ENCODE data around the gene ATF3. TPM values are rescaled to one million over a fixed set of nuclear protein-coding genes. Genes with fewer than 3 reads are reported as not detected.
A peak's percentile ranks its signal among the peaks of the same experiment; 100 is the strongest.

ATF3 gene
- total and polyA plus RNA-seq, 2 of the 4 experiments (the other 2 are of a cell fraction) = 9.9 to 12.3 TPM

DNA sequence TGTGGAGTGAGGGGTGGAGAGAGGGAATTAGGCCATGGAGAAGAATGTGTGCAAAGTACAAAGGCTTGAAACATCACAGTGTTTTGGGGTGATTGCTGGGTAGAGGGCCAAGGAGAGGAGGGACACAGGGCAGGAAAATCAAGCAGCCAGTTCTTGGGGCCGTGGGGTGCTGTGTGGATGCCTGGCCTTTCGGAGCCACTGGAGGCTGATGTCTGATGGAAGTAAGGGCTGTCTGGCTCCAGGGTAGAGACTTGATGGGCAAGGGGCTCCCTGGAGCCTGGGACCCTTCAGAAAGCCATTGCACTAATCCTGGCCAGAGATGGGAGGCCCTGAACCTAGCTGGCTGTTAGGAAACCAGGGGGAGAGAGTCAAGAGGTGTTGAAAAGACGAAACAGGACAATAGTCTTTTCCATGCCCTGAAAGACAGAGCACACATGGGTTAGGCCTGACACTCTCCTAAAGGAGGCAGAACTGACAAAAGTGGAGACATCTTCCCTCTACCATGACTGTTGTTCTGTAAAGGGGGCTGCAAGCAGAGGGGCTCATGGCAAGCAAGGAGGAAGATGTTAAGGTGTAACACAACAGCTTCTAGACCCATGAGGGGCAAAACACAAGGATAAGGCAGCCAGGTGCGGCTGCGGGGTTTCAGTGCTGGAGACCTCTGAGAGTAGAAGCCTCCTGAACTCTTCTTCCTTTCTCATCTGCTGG lies 21.0 kb downstream of the ATF3 start:
- 0 out of 2 replicates have a peak overlapping the region, but pooled peaks have one; percentile 35 for H3K14ac ChIP-seq (replicated peaks; ENCODE audit: low read depth, low read length)
- peak overlapping the region; percentile 3 for H2BK5ac ChIP-seq (ENCODE audit: low read depth, low read length, poor library complexity, severe bottlenecking)
- H2BK120ac ChIP-seq (ENCODE audit: low read depth, low read length) = no peak overlapping the region
- no peak overlapping the region for H2AK9ac ChIP-seq (replicated peaks; ENCODE audit: low read depth, low read length, poor library complexity)
- H3K9ac ChIP-seq (ENCODE audit: low read depth, low read length) = no peak overlapping the region
- H3K18ac ChIP-seq (ENCODE audit: low read depth, low read length) = no peak overlapping the region
- no peak overlapping the region for H3K4ac ChIP-seq (ENCODE audit: low read depth, low read length)
- no peak overlapping the region for H2BK15ac ChIP-seq (ENCODE audit: low read depth, low read length)
- no peak overlapping the region for H2AFZ ChIP-seq (replicated peaks; ENCODE audit: low read length, poor library complexity)
- H2BK20ac ChIP-seq (ENCODE audit: low read depth, low read length) = no peak overlapping the region
- ATAC-seq (ENCODE audit: low read depth) (no peak), DNase-seq (no peak)
- H3K4me3 ChIP-seq (ENCODE audit: insufficient read depth, low read depth, low read length) = no peak overlapping the region
- no peaks in the 10 kb centered on the region for H3K79me1 ChIP-seq (ENCODE audit: low read depth in 1 of 2, low read length in 2 of 2)
- peaks cover 1% of the 10 kb centered on the region; the same call in 1 of the 2 replicates for H3K4me1 ChIP-seq (ENCODE audit: control insufficient read depth, insufficient read depth, low read length)
- CTCF ChIA-PET = interaction anchor here (1.1 kb wide), 1 partner anchor 20 kb away, joined by 3 read pairs; no protein-coding TSS in a partner anchor
- H2AK5ac ChIP-seq (ENCODE audit: low read depth, low read length) = no peak overlapping the region
- dilution Hi-C loops (cut with HindIII; ENCODE audit: low sequenced_read_pairs, unreplicated experiment) (no loop called here), intact Hi-C loops (cut with micrococcal nuclease) (no loop called here), in situ Hi-C loops (cut with MboI; ENCODE audit: low sequenced_read_pairs) (no loop called here)
- H3K27ac ChIP-seq (ENCODE audit: insufficient read depth, low read length) = no peak overlapping the region
- no peak overlapping the region for H3K4me2 ChIP-seq (ENCODE audit: low read depth, low read length)
- no peak overlapping the region for H4K8ac ChIP-seq (ENCODE audit: low read depth in 2 of 2, low read length in 2 of 2)
- peaks cover 3% of the 10 kb centered on the region; the same call in 1 of the 2 replicates for H3K9me3 ChIP-seq (ENCODE audit: control insufficient read depth, insufficient read depth, low read length)
- no peak overlapping the region for H4K91ac ChIP-seq (ENCODE audit: insufficient read depth, low read depth, low read length)
- H4K20me1 ChIP-seq (ENCODE audit: insufficient read depth, low read length) = peaks cover 3% of the 10 kb centered on the region; the same call in 1 of the 2 replicates
- no peak for TF ChIP-seq BHLHE40 (IDR thresholded peaks at IDR 0.05; ENCODE audit: low read depth, low read length)
- no peak for TF ChIP-seq POLR2A (IDR thresholded peaks at IDR 0.05; ENCODE audit: low read depth, low read length)
- TF ChIP-seq FOS (IDR thresholded peaks at IDR 0.05; ENCODE audit: low read depth, low read length) = no peak
- TF ChIP-seq, protein P1, sequence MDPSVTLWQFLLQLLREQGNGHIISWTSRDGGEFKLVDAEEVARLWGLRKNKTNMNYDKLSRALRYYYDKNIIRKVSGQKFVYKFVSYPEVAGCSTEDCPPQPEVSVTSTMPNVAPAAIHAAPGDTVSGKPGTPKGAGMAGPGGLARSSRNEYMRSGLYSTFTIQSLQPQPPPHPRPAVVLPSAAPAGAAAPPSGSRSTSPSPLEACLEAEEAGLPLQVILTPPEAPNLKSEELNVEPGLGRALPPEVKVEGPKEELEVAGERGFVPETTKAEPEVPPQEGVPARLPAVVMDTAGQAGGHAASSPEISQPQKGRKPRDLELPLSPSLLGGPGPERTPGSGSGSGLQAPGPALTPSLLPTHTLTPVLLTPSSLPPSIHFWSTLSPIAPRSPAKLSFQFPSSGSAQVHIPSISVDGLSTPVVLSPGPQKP (IDR thresholded peaks at IDR 0.05; ENCODE audit: borderline replicate concordance, low read depth, low read length) = no peak
- no peak for TF ChIP-seq RAD21 (IDR thresholded peaks at IDR 0.05; ENCODE audit: low read length)
- TF ChIP-seq, protein P2, sequence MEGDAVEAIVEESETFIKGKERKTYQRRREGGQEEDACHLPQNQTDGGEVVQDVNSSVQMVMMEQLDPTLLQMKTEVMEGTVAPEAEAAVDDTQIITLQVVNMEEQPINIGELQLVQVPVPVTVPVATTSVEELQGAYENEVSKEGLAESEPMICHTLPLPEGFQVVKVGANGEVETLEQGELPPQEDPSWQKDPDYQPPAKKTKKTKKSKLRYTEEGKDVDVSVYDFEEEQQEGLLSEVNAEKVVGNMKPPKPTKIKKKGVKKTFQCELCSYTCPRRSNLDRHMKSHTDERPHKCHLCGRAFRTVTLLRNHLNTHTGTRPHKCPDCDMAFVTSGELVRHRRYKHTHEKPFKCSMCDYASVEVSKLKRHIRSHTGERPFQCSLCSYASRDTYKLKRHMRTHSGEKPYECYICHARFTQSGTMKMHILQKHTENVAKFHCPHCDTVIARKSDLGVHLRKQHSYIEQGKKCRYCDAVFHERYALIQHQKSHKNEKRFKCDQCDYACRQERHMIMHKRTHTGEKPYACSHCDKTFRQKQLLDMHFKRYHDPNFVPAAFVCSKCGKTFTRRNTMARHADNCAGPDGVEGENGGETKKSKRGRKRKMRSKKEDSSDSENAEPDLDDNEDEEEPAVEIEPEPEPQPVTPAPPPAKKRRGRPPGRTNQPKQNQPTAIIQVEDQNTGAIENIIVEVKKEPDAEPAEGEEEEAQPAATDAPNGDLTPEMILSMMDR (conservative IDR thresholded peaks at IDR 0.05; ENCODE audit: low read depth, low read length) = no peak
- TF ChIP-seq RCOR1 (IDR thresholded peaks at IDR 0.05; ENCODE audit: insufficient replicate concordance, low read length) = no peak
- TF ChIP-seq, protein P3, sequence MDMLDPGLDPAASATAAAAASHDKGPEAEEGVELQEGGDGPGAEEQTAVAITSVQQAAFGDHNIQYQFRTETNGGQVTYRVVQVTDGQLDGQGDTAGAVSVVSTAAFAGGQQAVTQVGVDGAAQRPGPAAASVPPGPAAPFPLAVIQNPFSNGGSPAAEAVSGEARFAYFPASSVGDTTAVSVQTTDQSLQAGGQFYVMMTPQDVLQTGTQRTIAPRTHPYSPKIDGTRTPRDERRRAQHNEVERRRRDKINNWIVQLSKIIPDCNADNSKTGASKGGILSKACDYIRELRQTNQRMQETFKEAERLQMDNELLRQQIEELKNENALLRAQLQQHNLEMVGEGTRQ (IDR thresholded peaks at IDR 0.05; ENCODE audit: low read depth, low read length) = no peak
- no peak for TF ChIP-seq RFX5 (IDR thresholded peaks at IDR 0.05; ENCODE audit: low read depth, low read length)
- POLR2A ChIA-PET (ENCODE audit: unreplicated experiment) = interaction anchor here (0.6 kb wide), 1 partner anchor 470 kb away, joined by 4 read pairs; no protein-coding TSS in a partner anchor
- no peaks in the 10 kb centered on the region for H3K36me3 ChIP-seq (ENCODE audit: control insufficient read depth, insufficient read depth, low read length)
- H3K9me1 ChIP-seq (ENCODE audit: insufficient read depth, low read length) = peaks cover 7% of the 10 kb centered on the region; the same call in 1 of the 2 replicates
- 83% methylated on average over 1 of the region's 5 CpGs; no CpG with 5 or more reads in 1 of the 2 experiments for WGBS, 2 experiments (ENCODE audit: extremely low coverage in 2 of 2, insufficient read length in 1 of 2)
- no TSS peak for BruUV-seq (replicated peaks)
- H3K27me3 ChIP-seq (ENCODE audit: control insufficient read depth, insufficient read depth, low read length) = peaks cover 14% of the 10 kb centered on the region
- no peak overlapping the region for H3K23ac ChIP-seq (ENCODE audit: low read depth, low read length)
- H3K56ac ChIP-seq (ENCODE audit: extremely low read depth, insufficient read depth, low read length) = no peak overlapping the region
- H4K5ac ChIP-seq (ENCODE audit: low read depth, low read length) = no peak overlapping the region
